GM12878 (cell line): ENCODE data around the gene LRR1. TPM values are rescaled to one million over a fixed set of nuclear protein-coding genes. Genes with fewer than 3 reads are reported as not detected.

Experiments used
- ATAC-seq: fragments of 200-7000 bp; cut with Tn5 transposase; 3 replicates; pipeline ENCODE4 v1.9.1; 2020; ENCODE audit warnings: mild to moderate bottlenecking, moderate library complexity
- BruUV-seq: library from RNA; stranded (reverse); fragments of 400-500 nt; replicated peaks from 2 replicates; lab custom pipeline; 2021; lab: Mats Ljungman, UMichigan
- CTCF ChIA-PET: fragments of 300-600 bp; sonication (Branson Sonifier 250); formaldehyde crosslinking; extraction: SDS; loops from one replicate; lab custom pipeline; 2021; ENCODE audit warnings: inconsistent platforms; lab: Yijun Ruan, JAX
- POLR2A ChIA-PET: fragments of 350-600 bp; formaldehyde crosslinking; extraction: SDS; loops from one replicate; lab custom pipeline; 2021; ENCODE audit warnings: inconsistent platforms; lab: Charles Lee
- RAD21 ChIA-PET: fragments of 300-600 bp; sonication (Branson Sonifier 250); formaldehyde crosslinking; loops from one replicate; lab custom pipeline; 2023; ENCODE audit warnings: antibody characterized with exemption; ENCODE audit not compliant: unreplicated experiment; lab: Charles Lee
- SMC1A ChIA-PET: fragments of 300-600 bp; sonication (Branson Sonifier 250); formaldehyde crosslinking; loops from one replicate; lab custom pipeline; 2023; ENCODE audit not compliant: unreplicated experiment, uncharacterized antibody; lab: Charles Lee
- DNase-seq: peaks from one replicate; pipeline ENCODE4 v3.0.0-alpha.2; 2011; ENCODE audit warnings: low read depth, low spot score
- FAIRE-seq: peaks from 3 replicates; lab custom pipeline; 2011; peaks lifted over from hg19 to GRCh38; lab: Jason Lieb, UNC
- H2AFZ ChIP-seq: 2 replicates; pipeline ENCODE4 v1.6.0; 2011; ENCODE audit warnings: low read depth, low read length, control low read depth; ENCODE audit not compliant: control insufficient read depth
- H3K27ac ChIP-seq: 2 replicates; pipeline ENCODE4 v1.5.1; 2011; ENCODE audit warnings: control low read depth; ENCODE audit not compliant: control insufficient read depth, insufficient read depth
- H3K27me3 ChIP-seq, 2 experiments: replicated peaks in 1 of 2; 2 replicates each; pipeline versions ENCODE4 v1.6.0 to v1.6.1; 2011; ENCODE audit warnings: low read length in 1 of 2; ENCODE audit not compliant: control insufficient read depth in 2 of 2, insufficient read depth in 2 of 2
- H3K36me3 ChIP-seq, 2 experiments: 2 replicates each; pipeline ENCODE4 v1.5.1; 2011; ENCODE audit warnings: low read length in 1 of 2; ENCODE audit not compliant: control insufficient read depth in 2 of 2, insufficient read depth in 2 of 2
- H3K4me1 ChIP-seq: 2 replicates; pipeline ENCODE4 v1.6.1; 2011; ENCODE audit warnings: mild to moderate bottlenecking, low read length, moderate library complexity, mixed read lengths; ENCODE audit not compliant: control insufficient read depth, insufficient read depth
- H3K4me2 ChIP-seq: 2 replicates; pipeline ENCODE4 v1.6.0; 2011; ENCODE audit warnings: control low read depth; ENCODE audit not compliant: control insufficient read depth, insufficient read depth
- H3K4me3 ChIP-seq: fragments of 200-600 bp; sonication (generic); 2 replicates; pipeline ENCODE4 v1.5.1; 2016
- H3K79me2 ChIP-seq: 2 replicates; pipeline ENCODE4 v1.6.0; 2011; ENCODE audit warnings: low read length; ENCODE audit not compliant: control insufficient read depth, insufficient read depth
- H3K9ac ChIP-seq: 2 replicates; pipeline ENCODE4 v1.8.0; 2011; ENCODE audit warnings: low read length, control low read depth, mixed read lengths; ENCODE audit not compliant: control insufficient read depth, insufficient read depth
- H3K9me3 ChIP-seq: replicated peaks from 3 replicates; pipeline ENCODE4 v1.5.1; 2011; ENCODE audit warnings: mild to moderate bottlenecking, low read length; ENCODE audit not compliant: control insufficient read depth, insufficient read depth
- H4K20me1 ChIP-seq: 2 replicates; pipeline ENCODE4 v1.6.0; 2011; ENCODE audit not compliant: control insufficient read depth, insufficient read depth
- EP300 ChIP-seq, 2 experiments: fragments of 150-350 bp in 1 of 2; IDR thresholded peaks; 2 replicates each; pipeline ENCODE4 v1.6.1; 2011 to 2012; ENCODE audit warnings: low read depth in 2 of 2, low read length in 2 of 2, borderline replicate concordance in 1 of 2, improper control_type of control experiment in 1 of 2, inconsistent platforms in 1 of 2; ENCODE audit not compliant: control insufficient read depth in 1 of 2
- MYC ChIP-seq: IDR thresholded peaks from 2 replicates; pipeline ENCODE4 v1.6.1; 2011; ENCODE audit warnings: mild to moderate bottlenecking, low read length, moderate library complexity, inconsistent platforms; ENCODE audit not compliant: insufficient read depth, insufficient replicate concordance, insufficient read length, severe bottlenecking
- NRF1 ChIP-seq: conservative IDR thresholded peaks from 2 replicates; pipeline ENCODE4 v1.6.1; 2011; ENCODE audit warnings: mild to moderate bottlenecking, low read depth, low read length, improper control_type of control experiment
- POLR2AphosphoS2 ChIP-seq: IDR thresholded peaks from 2 replicates; pipeline ENCODE4 v1.6.1; 2011; ENCODE audit warnings: low read depth, mild to moderate bottlenecking, low read length, improper control_type of control experiment, moderate library complexity
- WGBS: methylation state at CpG from one replicate; pipeline ENCODE4 v1.1.6; 2016; ENCODE audit warnings: low lambda C conversion rate; ENCODE audit not compliant: insufficient replicate concordance, insufficient coverage; ENCODE audit errors: missing lambda C conversion rate; 5-methylcytosine and 5-hydroxymethylcytosine counted together
- in situ Hi-C: fragments of 300-500 bp; cut with MboI; formaldehyde crosslinking; loops from 9 replicates; pipeline ENCODE4 v1.14.3; 2018; ENCODE audit warnings: mixed read lengths
- intact Hi-C: fragments of 100-400 bp; cut with micrococcal nuclease; formaldehyde crosslinking; loops from one replicate; pipeline ENCODE4 v1.14.2; 2022; ENCODE audit not compliant: unreplicated experiment
- polyA plus RNA-seq, 11 experiments: library from polyadenylated mRNA; depleted of rRNA in 4 of 11; unstranded in 6 of 11; stranded (reverse) in 5 of 11; fragments of >200 nt; fragmentation: Nextera tagmentation in 4 of 11; fragmentation: Illumina TruSeq in 1 of 11; extraction: Ambion mirVana in 4 of 11; extraction: Trizol in 1 of 11; gene quantifications; 1 replicate in 1 of 11; 2 replicates in 10 of 11; pipeline versions ENCODE4 v1.2.1 to v1.2.3, GENCODE V29; 2011 to 2016; ENCODE audit warnings: inconsistent platforms in 2 of 11, missing spikeins in 2 of 11, low read depth in 1 of 11
- total RNA-seq, 4 experiments: library from RNA; depleted of rRNA in 3 of 4; stranded (reverse); fragments of >200 nt in 3 of 4; fragmentation: Illumina TruSeq in 1 of 4; extraction: Trizol in 1 of 4; gene quantifications; 2 replicates each; pipeline versions ENCODE4 v1.2.1 to v1.2.3, GENCODE V29; 2013 to 2021
- TF ChIP-seq, protein P1 (sequence below): fragments of 450-650 bp; IDR thresholded peaks from 2 replicates; pipeline ENCODE4 v1.6.1; 2018; ENCODE audit warnings: borderline replicate concordance, mild to moderate bottlenecking; ENCODE audit not compliant: partially characterized antibody

The LRR1 gene
- total and polyA plus RNA-seq, 10 of the 15 experiments (the other 5 are each of a cell fraction or from before 2014, with no cell fraction given) = 36.9 to 110 (median 53.1) TPM

DNA sequence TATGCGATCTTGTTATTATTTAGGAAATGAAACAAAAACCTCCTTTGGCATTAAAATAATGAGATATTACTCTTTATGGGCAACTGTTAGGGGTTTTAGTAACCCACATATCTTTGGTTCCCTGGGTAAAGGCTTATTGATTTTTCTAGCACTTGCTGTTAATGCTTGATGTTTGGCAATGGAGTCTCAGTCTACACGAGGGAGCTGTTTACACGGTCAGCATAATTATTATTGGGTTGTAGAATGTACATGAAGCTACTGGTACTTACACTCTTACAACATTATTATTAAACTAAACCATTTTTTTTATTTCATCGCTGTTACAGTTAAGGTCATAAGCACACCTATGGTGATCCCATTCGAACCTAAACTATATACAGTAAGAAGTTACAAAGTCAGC lies 24.7 kb upstream of the LRR1 start:
- H3K4me1 ChIP-seq = no peaks in the 10 kb centered on the region
- no peak overlapping the region for H2AFZ ChIP-seq
- no peaks in the 10 kb centered on the region for H3K79me2 ChIP-seq
- 98% methylated on average over 5 of the region's 5 CpGs for WGBS
- CTCF ChIA-PET = no interaction called here
- ATAC-seq = no peak
- no peak overlapping the region for H3K27ac ChIP-seq
- H3K36me3 ChIP-seq = peaks cover 2 to 16% of the 10 kb centered on the region in 2 experiments; a peak in 2 of 4 replicates
- no peak overlapping the region for H3K9ac ChIP-seq
- TF ChIP-seq MYC (no peak), EP300 (IDR thresholded peaks at IDR 0.05; ENCODE audit: borderline replicate concordance in 1 of 2, control insufficient read depth in 1 of 2, low read depth in 2 of 2, low read length in 2 of 2) (no peak), POLR2AphosphoS2 (no peak), NRF1 (no peak)
- TF ChIP-seq, protein P1, sequence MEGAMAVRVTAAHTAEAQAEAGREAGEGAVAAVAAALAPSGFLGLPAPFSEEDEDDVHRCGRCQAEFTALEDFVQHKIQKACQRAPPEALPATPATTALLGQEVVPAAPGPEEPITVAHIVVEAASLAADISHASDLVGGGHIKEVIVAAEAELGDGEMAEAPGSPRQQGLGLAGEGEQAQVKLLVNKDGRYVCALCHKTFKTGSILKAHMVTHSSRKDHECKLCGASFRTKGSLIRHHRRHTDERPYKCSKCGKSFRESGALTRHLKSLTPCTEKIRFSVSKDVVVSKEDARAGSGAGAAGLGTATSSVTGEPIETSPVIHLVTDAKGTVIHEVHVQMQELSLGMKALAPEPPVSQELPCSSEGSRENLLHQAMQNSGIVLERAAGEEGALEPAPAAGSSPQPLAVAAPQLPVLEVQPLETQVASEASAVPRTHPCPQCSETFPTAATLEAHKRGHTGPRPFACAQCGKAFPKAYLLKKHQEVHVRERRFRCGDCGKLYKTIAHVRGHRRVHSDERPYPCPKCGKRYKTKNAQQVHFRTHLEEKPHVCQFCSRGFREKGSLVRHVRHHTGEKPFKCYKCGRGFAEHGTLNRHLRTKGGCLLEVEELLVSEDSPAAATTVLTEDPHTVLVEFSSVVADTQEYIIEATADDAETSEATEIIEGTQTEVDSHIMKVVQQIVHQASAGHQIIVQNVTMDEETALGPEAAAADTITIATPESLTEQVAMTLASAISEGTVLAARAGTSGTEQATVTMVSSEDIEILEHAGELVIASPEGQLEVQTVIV = no peak
- POLR2A ChIA-PET = no interaction called here
- SMC1A ChIA-PET = no interaction called here
- BruUV-seq = no TSS peak
- H3K27me3 ChIP-seq = no peaks in the 10 kb centered on the region
- H3K4me2 ChIP-seq = no peak overlapping the region
- no peak for DNase-seq
- RAD21 ChIA-PET = no interaction called here
- intact Hi-C loops = no loop called here
- no peaks in the 10 kb centered on the region for H4K20me1 ChIP-seq
- H3K4me3 ChIP-seq = no peak overlapping the region
- no peaks in the 10 kb centered on the region; the same call in 2 of the 3 replicates for H3K9me3 ChIP-seq
- in situ Hi-C loops = no loop called here
- FAIRE-seq = no peak
